DOHH2 (cell line): ENCODE measurements around the gene FBXL13.
"Not testable (repeated sequence)": the region's sequence is repeated elsewhere in the genome, so short reads cannot be mapped to it uniquely, and the experiment has no call there.

Experiments
- H3F3A ChIP-seq: fragments of 200-600 bp; sonication (generic), shearing (Covaris generic); 2 replicates; pipeline ENCODE4 v1.6.0; 2016; ENCODE audit warnings: antibody characterized with exemption, mild to moderate bottlenecking; ENCODE audit not compliant: control insufficient read depth, insufficient read depth
- H3K27ac ChIP-seq: fragments of 200-600 bp; sonication (generic); 2 replicates; pipeline ENCODE4 v1.5.1; 2014; ENCODE audit warnings: low read depth, mild to moderate bottlenecking, low read length, moderate library complexity
- H3K27me3 ChIP-seq: fragments of 200-600 bp; sonication (generic); 2 replicates; pipeline ENCODE4 v1.6.1; 2014; ENCODE audit warnings: mild to moderate bottlenecking, low read length, mixed read lengths; ENCODE audit not compliant: control insufficient read depth
- H3K36me3 ChIP-seq: fragments of 200-600 bp; sonication (generic); 2 replicates; pipeline ENCODE4 v1.6.1; 2014; ENCODE audit warnings: mild to moderate bottlenecking, low read length, moderate library complexity, mixed read lengths; ENCODE audit not compliant: control insufficient read depth
- H3K4me1 ChIP-seq: fragments of 200-600 bp; sonication (generic); 2 replicates; pipeline ENCODE4 v1.6.1; 2014; ENCODE audit warnings: mild to moderate bottlenecking, low read length, mixed read lengths; ENCODE audit not compliant: control insufficient read depth
- H3K4me2 ChIP-seq: fragments of 200-600 bp; sonication (generic); 2 replicates; pipeline ENCODE4 v1.6.0; 2014; ENCODE audit warnings: mild to moderate bottlenecking, low read length, moderate library complexity
- H3K4me3 ChIP-seq: fragments of 200-600 bp; sonication (generic); 2 replicates; pipeline ENCODE4 v1.5.1; 2014; ENCODE audit warnings: mild to moderate bottlenecking, low read length, mixed read lengths
- H3K79me2 ChIP-seq: fragments of 200-600 bp; sonication (generic); 2 replicates; pipeline ENCODE4 v1.6.1; 2014; ENCODE audit warnings: mild to moderate bottlenecking, low read length, mixed read lengths; ENCODE audit not compliant: control insufficient read depth
- H3K9me2 ChIP-seq: fragments of 200-600 bp; sonication (generic); replicated peaks from 2 replicates; pipeline ENCODE4 v1.6.1; 2014; ENCODE audit warnings: mild to moderate bottlenecking, low read length, mixed read lengths; ENCODE audit not compliant: control insufficient read depth
- H3K9me3 ChIP-seq: fragments of 200-600 bp; sonication (generic); 2 replicates; pipeline ENCODE4 v1.6.1; 2014; ENCODE audit warnings: antibody characterized with exemption, low read length, mixed read lengths; ENCODE audit not compliant: control insufficient read depth, insufficient read depth
- H4K20me1 ChIP-seq: fragments of 200-600 bp; sonication (generic); 2 replicates; pipeline ENCODE4 v1.6.0; 2014; ENCODE audit warnings: low read depth, mild to moderate bottlenecking, antibody characterized with exemption, low read length, moderate library complexity; ENCODE audit not compliant: control insufficient read depth, insufficient read depth
- EZH2phosphoT487 ChIP-seq: fragments of 200-600 bp; sonication (generic); IDR thresholded peaks from 2 replicates; pipeline ENCODE4 v1.6.1; 2017; ENCODE audit warnings: borderline replicate concordance, mild to moderate bottlenecking, antibody characterized with exemption, low read length, moderate library complexity, mixed read lengths
- TF ChIP-seq, protein P1 (sequence below): fragments of 200-600 bp; sonication (generic); IDR thresholded peaks from one replicate; pipeline ENCODE4 v1.5.1; 2014; ENCODE audit warnings: antibody characterized with exemption, mild to moderate bottlenecking, low read depth, low read length; ENCODE audit not compliant: poor library complexity, severe bottlenecking

FBXL13 gene

DNA sequence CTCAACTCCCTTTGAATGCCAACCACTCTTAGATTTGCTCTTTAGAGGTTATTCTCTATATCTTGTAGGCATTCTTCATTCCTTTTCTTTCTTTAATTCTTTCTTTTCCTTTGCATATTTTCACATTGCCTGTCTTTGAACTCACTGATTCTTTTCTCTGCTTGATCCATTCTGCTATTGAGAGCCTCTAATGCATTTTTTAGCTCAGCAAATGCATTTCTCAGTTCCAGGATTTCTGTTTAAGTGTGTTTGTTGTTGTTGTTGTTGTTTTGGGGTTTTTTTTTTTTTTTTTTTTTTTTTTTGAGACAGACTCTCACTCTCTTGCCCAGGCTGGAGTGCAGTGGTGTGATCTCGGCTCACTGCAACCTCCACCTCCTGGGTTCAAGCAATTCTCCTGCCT, 71.6 kb downstream of the FBXL13 start:
- H3K9me3 ChIP-seq = peaks cover 12% of the 10 kb centered on the region; the same call in 1 of the 2 replicates
- H3K27me3 ChIP-seq = no peaks in the 10 kb centered on the region
- H3K4me3 ChIP-seq = no peak overlapping the region
- H3F3A ChIP-seq = no peaks in the 10 kb centered on the region
- H3K79me2 ChIP-seq = no peaks in the 10 kb centered on the region
- no peak overlapping the region for H3K27ac ChIP-seq
- H3K36me3 ChIP-seq = no peaks in the 10 kb centered on the region; the same call in 1 of the 2 replicates
- no peaks in the 10 kb centered on the region for H4K20me1 ChIP-seq
- H3K4me2 ChIP-seq = no peak overlapping the region
- H3K4me1 ChIP-seq = peaks cover 16% of the 10 kb centered on the region
- TF ChIP-seq EZH2phosphoT487 = no peak
- TF ChIP-seq, protein P1, sequence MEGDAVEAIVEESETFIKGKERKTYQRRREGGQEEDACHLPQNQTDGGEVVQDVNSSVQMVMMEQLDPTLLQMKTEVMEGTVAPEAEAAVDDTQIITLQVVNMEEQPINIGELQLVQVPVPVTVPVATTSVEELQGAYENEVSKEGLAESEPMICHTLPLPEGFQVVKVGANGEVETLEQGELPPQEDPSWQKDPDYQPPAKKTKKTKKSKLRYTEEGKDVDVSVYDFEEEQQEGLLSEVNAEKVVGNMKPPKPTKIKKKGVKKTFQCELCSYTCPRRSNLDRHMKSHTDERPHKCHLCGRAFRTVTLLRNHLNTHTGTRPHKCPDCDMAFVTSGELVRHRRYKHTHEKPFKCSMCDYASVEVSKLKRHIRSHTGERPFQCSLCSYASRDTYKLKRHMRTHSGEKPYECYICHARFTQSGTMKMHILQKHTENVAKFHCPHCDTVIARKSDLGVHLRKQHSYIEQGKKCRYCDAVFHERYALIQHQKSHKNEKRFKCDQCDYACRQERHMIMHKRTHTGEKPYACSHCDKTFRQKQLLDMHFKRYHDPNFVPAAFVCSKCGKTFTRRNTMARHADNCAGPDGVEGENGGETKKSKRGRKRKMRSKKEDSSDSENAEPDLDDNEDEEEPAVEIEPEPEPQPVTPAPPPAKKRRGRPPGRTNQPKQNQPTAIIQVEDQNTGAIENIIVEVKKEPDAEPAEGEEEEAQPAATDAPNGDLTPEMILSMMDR = no peak
- no peaks in the 10 kb centered on the region for H3K9me2 ChIP-seq

DNA sequence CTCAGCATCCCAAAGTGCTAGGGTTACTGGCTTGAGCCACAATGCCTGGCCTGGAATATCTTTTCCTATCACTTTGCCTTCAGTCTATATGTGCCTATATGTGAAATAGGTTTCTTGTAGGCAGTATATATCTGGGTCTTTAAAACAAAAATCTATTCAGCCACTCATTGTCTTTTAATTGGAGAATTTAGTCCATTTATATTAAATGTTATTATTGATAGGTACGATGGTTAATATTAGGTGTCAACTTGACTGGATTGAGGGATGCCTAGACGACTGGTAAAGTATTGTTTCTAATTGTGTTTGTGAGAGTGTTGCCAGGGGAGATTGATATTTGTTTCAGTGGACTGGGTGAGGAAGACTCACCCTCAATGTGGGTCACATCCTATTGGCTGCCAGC, 73.4 kb downstream of the FBXL13 start:
- Histone ChIP-seq H3K4me2 (no peak overlapping the region), H3K9me2 (no peaks in the 10 kb centered on the region), H3F3A (no peaks in the 10 kb centered on the region), H3K79me2 (no peaks in the 10 kb centered on the region), H4K20me1 (no peaks in the 10 kb centered on the region), H3K4me3 (no peak overlapping the region), H3K27ac (no peak overlapping the region), H3K9me3 (peaks cover 12% of the 10 kb centered on the region; the same call in 1 of the 2 replicates), H3K4me1 (no peaks in the 10 kb centered on the region; the same call in 1 of the 2 replicates), H3K36me3 (no peaks in the 10 kb centered on the region; the same call in 1 of the 2 replicates), H3K27me3 (no peaks in the 10 kb centered on the region)
- no peak for TF ChIP-seq EZH2phosphoT487
- TF ChIP-seq, protein P1 = no peak

DNA sequence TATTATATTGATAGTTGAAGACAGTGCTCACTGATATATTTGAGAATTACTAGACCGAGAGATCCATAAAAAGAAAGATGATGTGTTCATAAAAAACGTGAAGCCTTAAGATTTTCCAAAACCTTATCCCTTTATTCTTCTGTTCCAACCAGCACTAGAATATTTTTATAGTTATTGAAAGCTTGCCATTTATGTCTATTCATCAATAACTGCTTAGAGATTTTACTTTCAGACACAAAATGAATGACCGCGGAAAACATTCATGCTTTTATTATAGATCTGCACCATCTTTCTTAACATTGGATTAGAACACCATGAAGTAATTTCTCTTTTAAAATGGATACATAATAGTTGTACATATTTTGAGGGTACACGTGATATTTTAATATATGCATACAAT, 77.6 kb downstream of the FBXL13 start:
- Histone ChIP-seq H3K27ac (no peak overlapping the region), H3F3A (no peaks in the 10 kb centered on the region), H4K20me1 (no peaks in the 10 kb centered on the region), H3K27me3 (no peaks in the 10 kb centered on the region), H3K9me2 (no peaks in the 10 kb centered on the region), H3K4me2 (no peak overlapping the region), H3K36me3 (no peaks in the 10 kb centered on the region), H3K79me2 (no peaks in the 10 kb centered on the region), H3K4me1 (no peaks in the 10 kb centered on the region), H3K9me3 (peaks cover 14% of the 10 kb centered on the region), H3K4me3 (no peak overlapping the region)
- TF ChIP-seq, protein P1 = no peak
- no peak for TF ChIP-seq EZH2phosphoT487

DNA sequence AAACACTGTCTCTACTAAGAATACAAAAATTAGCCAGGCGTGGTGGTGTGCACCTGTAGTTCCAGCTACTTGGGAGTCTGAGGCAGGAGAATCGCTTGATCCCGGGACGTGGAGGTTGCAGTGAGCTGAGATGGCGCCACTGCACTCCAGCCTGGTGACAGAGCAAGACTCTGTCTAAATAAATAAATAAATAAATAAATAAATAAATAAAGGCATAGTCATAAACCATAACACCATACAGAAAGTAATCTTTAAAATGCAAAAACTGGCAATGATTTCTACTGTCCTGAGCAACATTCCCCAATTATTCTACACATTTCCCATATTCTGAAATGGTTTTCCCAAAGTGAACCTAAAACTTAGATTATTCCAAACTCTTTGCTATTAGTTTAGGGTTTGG, 79.0 kb downstream of the FBXL13 start:
- not testable (repeated sequence) for H3K79me2 ChIP-seq, H3K9me2 ChIP-seq, H3K9me3 ChIP-seq, H3K27me3 ChIP-seq, H4K20me1 ChIP-seq, H3F3A ChIP-seq, H3K36me3 ChIP-seq, H3K4me1 ChIP-seq, H3K4me2 ChIP-seq, H3K4me3 ChIP-seq, H3K27ac ChIP-seq
